ENCODE results near the gene BAG1.

The BAG1 gene

DNA sequence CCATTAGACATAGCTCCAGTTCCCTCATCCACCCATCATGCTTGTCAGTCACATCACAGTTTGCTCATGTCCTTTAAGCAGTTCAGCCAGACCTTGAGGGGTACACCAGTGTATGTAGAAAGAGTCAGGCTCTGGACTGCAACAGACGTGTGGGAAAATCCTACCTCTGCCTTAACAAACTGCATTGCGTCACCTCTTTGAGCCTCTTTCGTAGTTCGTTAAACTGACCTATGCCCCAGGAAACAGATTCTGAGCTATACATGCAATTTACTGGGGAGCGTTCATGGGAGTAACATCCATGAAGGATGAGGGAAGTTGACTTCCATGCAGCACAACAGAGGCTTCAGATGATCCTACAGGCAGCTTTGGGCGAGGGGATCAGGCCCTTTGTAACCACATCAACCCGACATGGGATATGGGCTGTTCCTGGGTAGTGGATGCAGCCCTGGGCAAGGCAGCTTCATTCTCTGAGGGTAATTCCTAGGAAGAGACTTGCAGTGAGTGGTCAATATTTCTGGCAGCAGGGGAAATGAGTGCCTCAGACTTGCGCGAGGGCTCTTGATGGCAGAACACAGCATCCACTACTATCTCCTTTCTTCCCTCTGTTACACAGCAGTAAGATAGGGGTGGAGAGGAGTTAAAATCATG, 20.2 kb downstream of the BAG1 start:
- no peak for DNase-seq (ENCODE audit: low read depth in 1 of 2, low spot score in 1 of 2)

DNA sequence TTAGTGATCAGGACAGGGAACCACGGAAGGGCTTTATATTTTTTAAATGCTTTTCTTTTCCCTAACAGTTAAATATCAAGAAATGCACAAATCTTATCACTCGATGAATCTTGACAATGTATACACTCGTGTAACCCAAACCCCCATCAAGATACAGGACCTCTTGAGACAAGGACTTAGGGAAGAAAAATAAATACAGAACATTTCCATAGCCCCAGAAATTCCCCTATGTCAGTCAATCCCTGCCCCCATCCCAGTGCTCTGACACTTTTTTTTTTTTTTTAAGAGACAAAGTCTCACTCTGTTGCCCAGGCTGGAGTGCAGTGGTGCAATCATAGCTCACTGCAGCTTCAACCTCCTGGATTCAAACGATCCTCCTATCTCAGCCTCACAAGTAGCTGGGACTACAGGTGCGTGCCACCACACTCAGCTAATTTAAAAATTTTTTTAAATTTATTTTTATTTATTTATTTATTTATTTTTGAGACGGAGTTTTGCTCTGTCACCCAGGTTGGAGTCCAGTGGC, 21.8 kb downstream of the BAG1 start:
- no peak for DNase-seq (ENCODE audit: low read depth in 1 of 2, low spot score in 1 of 2)

DNA sequence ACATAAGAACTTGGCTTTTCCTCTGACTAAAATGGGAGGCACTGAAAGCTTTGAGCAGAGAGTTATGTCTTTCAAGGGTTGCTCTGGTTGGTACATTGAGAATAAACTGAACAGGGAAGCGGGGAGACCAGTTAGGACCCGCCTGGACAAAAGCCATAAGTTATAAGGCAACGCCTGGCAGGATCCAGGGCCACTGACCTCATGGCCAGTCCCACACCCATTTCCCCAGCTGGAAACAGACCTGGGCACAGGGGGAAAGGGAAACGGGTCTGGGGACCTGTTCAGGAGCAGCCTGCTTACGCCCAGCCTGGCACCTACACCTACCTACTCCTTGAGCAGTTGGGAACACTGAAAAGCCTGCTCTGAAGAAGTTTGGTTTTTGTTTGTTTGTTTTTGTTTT, 23.2 kb downstream of the BAG1 start:
- no peak for DNase-seq (ENCODE audit: low read depth in 1 of 2, low spot score in 1 of 2)

DNA sequence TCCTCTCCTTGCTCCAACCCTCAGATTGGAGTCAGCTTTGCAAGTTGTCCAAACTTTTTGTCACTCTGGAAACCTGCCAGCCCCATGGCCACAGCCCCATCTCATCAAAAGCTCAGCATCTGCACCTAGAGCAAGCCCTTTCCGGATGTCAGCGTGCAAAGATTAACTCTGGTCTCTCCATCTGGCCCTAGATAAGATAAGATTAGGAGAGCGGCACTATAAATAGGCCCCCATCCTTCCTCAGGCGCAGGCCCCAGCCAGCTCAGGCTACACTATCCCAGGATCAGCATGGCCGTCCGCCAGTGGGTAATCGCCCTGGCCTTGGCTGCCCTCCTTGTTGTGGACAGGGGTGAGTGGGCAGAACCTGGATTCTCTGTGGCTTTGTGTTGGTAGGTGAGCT, 24.6 kb downstream of the BAG1 start, which contains the start of gene SPINK4:
SPINK4 (plus strand) TSS at position 247 of the 400 bp plus-strand sequence; CDS start at position 289, 42 bp downstream.
- no peak for DNase-seq (ENCODE audit: low read depth in 1 of 2, low spot score in 1 of 2)

DNA sequence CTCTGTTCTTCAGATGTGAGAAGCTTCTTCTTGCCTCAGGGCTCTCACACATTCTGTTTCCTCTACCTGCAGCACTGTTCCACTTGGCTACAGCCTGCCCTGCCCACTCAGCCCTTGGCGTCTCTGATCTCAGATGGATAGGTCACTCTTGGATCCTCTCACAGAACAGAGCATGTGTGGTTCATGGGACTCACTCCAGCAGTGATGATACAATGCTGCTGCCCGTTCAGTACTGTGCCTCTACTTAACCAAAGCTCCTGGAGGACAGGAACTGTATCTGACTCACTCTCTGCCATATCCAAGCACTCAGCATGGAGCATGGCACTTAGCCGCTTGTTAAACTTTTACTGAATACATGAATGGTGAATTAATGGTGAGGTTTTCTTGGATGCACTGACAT, 27.9 kb downstream of the BAG1 start:
- DNase-seq (ENCODE audit: low read depth in 1 of 2, low spot score in 1 of 2): no peak

DNA sequence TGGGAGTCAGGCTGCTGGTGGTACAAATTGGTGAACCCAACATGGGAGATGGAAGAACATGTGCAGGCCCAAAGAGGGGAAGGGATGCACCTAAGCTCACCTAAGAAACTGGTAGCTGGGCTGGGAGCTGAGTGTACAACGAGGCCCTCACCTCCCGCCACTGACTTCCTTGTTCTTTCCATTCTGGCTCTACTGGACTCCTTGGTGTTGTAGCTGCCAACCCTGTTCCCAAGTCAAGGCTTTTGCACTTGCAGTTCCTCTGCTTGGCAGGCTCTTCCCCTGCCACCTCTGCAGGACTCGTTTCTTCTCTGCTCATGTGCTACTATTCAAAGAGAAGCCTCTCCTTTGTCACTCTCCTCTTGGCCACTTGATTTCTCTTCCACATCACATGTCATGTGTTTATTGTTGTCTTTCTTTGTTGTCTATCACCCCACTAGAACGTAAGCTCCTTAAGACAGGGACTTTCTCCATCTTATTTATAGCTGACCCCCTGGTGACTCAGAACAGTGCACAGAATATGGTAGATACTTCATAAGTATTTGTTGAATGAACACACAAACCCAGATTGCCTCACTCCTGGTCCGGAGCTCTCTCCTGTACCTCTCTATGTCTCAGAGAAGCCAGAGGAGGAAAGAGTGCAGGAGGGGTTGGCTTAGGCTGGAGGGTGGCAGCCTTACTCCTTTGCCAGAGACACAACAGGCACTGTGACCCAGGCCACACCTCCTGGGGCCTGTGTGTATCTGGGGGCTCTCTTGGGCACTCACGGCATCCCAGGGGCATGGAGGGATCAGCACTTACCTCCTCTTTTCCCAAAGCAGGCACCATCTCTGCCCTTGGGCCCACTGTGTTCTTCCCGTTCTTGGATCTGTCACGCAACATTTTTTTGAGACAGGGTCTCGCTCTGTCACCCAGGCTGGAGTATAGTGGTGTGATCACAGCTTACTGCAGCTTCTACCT, 29.7 kb downstream of the BAG1 start:
- DNase-seq (ENCODE audit: low read depth in 1 of 2, low spot score in 1 of 2): no peak

DNA sequence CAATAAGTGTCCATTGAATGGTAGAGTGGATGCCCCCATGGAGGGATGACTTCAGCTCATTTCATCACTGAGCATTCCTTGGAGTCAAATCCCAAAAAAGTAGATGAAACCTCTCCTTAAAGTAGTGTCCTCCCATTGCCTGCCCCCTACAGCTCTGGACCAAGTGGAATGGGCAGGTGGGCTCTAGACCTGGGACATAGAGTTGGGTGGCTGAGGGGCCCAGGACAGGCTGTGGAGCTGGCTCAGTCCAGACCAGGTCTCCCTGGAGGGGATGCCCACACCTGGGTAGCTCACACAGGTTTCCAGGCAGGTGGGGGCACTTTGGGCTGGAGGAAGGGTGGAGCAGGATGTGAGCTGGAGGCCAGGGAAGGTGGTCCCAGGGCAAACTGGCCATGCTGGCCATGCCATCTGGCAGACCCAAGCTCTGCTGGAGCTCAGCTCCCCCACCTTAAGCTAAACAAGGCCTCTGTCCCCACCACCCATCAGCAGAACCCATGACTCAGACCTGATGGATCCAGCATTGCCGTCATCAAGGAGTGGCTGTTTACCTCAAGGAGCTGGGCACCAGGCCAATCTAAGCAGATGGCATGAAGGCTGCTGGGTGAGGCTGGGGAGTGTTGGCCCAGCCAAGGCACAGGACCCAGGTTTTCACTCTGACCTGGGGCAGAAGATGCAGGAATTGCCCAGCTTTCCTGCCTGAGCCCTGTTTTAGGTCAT, 30.7 kb downstream of the BAG1 start:
- no peak for DNase-seq (ENCODE audit: low read depth in 1 of 2, low spot score in 1 of 2)

DNA sequence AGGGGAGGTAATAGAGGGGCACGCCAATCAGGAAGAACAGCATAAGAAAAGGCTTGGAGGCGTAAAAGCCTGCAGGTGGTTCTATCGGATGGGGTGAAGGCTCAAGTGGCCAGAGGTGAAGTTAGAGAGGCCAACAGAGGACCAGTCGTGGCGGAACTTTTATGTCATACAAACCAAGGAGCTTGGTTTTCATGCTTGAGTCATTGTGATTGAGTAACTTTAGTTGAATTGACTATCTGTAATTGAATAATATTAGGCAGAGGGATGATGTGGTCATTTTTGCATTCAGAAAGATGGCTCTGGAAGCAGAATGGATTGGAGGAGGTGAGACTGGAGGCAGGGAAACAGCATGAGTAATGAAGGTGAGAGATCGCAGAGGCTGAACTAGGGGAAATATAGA, 31.7 kb downstream of the BAG1 start:
- no peak for DNase-seq (ENCODE audit: low read depth in 1 of 2, low spot score in 1 of 2)

DNA sequence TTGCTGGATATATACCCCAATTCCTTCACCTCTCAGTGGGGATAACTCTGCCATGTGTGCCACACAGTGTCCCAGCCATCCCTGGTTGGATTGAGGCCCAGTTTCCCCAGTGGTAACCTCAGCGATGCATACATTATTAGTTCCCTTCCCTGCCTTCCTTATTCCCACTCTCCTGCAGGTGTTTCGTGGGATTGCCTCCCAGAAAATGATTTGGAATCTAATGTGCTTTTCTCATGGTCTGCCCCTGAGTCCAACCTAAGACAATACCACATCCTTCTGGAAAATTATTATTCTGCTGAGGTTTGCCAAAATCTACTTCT, 32.9 kb downstream of the BAG1 start:
- DNase-seq (ENCODE audit: low read depth in 1 of 2, low spot score in 1 of 2): no peak

DNA sequence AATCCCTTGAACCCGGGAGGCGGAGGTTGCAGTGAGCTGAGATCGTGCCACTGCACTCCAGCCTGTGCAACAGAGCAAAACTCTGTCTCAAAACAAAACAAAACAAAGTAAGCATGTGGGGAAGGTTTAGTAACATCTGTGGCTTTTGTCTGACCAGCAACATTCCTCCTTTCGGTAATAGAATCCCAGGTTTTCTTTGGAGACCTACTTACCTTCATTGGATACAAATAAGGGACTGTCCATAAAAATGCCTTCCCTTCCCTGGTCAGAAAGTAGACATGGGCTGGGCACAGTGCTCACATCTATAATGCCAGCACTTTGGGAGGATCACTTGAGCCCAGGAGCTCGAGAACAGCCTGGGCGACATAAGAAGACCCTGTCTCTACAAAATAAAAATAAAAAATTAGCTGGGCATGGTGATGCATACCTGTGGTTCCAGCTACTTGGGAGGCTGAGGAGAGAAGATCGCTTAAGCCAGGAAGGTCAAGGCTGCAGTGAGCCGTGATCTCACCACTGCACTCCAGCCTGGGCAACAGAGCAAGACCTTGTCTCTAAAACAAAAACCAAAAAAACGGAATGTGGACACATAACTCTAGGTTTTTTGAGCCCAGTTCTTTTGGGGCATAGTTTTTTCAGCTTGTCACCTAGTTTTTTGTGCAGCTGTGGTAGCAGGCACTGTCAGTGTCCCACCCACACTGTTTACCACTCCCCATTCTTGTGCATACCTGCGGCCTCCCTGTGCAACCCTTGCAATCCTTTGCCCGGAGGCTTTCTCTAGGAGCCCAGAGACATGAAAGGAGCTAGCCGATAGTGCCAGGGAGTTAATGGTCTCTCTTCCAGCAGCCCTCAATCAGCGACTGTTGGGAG, 33.5 kb downstream of the BAG1 start:
- DNase-seq (ENCODE audit: low read depth in 1 of 2, low spot score in 1 of 2): no peak

DNA sequence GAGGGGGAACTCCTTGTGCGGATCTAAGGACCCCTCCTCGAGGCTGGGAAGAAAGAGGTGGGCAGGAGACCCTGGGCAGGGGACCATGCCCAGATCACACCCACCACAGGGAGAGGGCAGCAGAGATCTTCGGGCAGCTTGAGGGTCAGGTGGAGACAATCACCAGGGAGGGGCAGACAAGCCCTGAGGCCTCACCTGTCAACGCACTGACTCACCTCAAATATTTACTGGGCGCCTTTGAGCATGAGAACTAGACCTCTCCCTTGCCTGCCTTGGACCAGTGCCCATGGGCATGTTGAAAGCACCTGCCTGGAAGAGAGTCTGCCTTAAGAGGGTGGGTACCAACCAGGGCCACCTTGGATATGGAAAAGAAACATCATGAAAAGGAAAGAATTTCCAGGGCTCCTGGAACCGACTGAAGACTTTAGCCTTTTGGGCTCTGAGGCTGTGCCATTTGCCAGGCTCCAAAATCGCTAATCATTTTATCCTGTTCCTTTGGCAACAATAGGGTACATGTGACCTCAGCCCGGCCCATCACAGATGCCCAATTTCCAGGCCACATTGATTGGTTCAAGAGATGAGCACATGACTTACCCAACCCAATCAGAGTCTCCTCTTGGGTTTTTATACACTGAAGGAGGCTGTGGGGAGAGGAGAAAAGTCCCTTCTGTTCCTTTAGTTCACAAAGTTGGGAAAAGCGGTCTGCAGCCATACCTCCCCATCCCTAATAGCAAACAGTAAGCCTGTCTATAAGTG, 35.0 kb downstream of the BAG1 start:
- no peak for DNase-seq (ENCODE audit: low read depth in 1 of 2, low spot score in 1 of 2)

DNA sequence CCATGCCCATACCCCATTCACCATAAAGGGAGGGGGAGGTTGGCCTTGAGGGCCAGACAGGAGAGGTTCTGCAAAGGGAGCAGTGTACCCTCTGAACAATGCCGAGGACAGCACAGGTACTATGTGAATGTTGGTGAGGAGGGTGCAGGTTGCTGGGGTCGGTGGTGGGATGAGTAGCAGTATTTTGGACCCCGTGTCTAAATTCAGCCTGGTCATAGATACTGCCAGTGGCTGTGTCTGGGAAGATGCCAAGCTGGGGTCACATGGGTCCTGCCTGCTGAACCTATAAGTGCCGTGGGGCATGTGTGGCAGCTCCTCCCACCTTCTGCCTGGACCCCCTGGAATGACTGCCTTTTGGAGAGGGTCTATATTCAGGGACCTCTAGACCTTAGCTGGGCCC, 35.9 kb downstream of the BAG1 start:
- DNase-seq (ENCODE audit: low read depth in 1 of 2, low spot score in 1 of 2): no peak

DNA sequence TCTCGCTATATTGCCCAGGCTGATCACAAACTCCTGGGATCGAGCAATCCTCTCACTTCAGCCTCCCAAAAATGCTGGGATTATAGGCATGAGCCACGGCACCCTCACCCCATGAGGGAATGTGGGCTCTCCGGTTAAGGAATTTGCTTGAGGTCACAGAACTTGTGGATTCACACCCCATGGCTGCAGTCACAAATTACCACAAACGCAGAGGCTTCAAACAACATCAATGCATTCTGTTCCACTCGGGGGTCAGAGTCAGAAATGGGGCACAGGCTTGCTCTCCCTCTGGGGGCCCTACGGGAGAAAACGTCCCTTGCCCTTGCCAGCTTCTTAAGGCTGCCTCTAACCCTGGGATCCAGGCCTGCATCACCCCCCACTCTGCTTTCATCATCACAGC, 36.8 kb downstream of the BAG1 start:
- DNase-seq (ENCODE audit: low read depth in 1 of 2, low spot score in 1 of 2): no peak

DNA sequence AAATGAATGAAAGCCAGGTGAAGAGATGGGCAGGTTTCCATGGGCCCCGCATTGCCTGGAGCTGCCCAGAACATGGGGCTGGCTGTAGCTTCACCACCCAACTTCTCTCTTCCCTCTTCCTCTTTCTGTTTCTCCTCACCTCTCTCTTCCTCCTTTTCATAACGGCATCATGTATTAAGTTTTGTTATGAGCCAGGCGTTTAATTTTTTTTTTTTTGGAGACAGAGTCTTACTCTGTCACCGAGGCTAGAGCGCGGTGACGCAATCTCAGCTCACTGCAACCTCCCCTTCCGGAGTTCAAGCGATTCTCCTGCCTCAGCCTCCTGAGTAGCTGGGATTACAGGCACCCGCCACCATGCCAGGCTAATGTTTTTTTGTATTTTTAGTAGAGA, 37.5 kb downstream of the BAG1 start:
- DNase-seq (ENCODE audit: low read depth in 1 of 2, low spot score in 1 of 2): no peak

DNA sequence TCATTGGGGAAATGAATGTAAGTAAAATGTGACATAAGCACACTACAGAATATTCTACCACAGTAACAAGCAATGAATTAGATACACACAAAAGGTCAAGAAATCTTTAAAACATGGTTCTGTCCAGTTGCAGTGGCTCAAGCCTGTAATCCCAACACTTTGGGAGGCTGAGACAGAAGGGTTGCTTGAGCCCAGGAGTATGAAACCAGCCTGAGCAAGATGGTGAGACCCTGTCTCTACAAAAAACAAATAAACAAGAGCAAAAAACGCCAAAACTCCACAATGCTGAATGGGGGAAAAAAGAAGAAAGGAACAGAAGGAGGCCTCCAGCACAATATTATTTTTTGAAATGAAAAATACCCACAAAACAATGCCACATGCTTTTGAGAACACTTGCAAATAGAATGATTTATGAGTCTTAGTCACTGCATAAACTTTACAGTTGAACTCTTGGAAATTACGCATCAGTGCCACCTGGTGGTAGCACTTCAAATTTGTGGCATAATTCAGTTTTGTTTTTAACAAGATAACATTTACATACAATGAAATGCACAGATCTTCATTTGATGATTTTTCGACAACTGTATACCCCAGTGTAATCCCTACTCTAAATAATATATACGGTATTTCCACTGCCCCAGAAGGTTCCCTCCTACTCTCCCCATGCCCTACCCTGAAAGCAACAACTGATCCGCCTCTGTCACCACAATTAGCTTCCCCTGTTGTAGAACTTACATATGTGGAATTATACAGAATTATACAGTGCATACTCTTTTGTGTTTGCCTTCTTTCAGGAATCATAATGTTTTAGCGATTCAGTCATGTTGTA, 39.0 kb downstream of the BAG1 start:
- peak; percentile 41 to 45 for DNase-seq (ENCODE audit: low read depth in 1 of 2, low spot score in 1 of 2)

DNA sequence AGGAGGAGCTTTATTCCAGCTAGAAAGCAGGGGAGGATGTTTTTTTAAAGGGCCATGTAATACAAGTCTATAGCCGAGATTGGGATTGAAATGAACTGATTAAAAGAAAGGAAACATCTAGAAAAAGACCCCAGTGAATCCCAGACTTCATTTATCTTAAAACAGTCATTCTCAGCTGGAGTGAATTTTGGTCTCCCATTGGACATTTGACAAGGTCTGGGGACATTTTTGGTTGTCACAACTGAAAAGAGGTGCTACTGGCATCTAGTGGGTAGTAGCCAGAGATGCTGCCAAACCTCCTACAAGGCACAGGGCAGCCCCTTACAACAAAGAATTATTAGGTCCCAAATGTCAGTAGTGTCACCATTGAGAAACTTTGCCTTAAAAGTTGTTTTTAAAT, 40.8 kb downstream of the BAG1 start:
- DNase-seq (ENCODE audit: low read depth in 1 of 2, low spot score in 1 of 2): no peak

DNA sequence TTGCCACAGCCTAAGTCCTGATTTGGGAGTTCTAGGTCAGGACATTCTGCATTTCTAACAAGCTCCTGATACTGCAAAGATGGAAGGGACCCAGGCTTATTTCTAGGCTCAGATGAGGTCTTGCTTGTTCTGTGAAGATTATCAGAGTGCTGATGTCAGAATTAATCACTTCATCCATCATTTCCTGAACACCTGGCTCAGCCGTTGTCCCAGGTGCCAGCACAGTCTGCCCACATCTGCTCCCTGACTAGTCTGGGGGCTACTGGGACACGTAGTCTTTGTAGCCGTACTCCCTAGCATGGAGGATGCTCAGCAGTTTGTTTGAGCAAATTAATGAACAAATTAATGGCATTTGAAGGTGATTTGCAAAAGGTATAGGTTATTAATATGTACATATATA, 42.5 kb downstream of the BAG1 start:
- DNase-seq (ENCODE audit: low read depth in 1 of 2, low spot score in 1 of 2): no peak

DNA sequence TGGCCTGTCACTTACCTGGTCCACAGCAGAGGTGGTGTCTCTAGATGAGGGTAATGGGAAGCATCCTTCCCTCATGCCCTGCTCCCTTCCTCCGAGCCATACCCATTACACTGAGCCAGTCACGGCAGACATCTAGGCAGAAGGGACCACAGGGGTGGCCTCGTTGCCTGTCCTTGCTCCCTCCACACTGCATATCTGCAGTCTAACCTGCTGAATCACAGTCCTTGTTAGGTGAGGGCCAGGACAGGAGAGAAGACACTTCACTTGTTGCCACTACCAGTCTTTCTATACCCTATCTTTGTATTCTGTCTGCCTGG, 43.0 kb downstream of the BAG1 start:
- DNase-seq (ENCODE audit: low read depth in 1 of 2, low spot score in 1 of 2): no peak

Data from activated T-helper 1 cell treated with anti-CD3 and anti-CD28 coated beads, Interleukin-2, amount 50 U/mL, for 16 hours (primary cell).